Gastroesophageal sphincter (tissue), 4 donors: ENCODE results near the gene TNFRSF13B. TPM values are rescaled to one million over a fixed set of nuclear protein-coding genes. Genes with fewer than 3 reads are reported as not detected.
"Not testable (repeated sequence)": the region's sequence is repeated elsewhere in the genome, so short reads cannot be mapped to it uniquely, and the experiment has no call there.

ENCODE experiments used
- ATAC-seq: fragments of 150-250 bp; one replicate; pipeline ENCODE4 v1.9.1; 2016; ENCODE audit warnings: mild to moderate bottlenecking, moderate library complexity
- H3K27ac ChIP-seq, 4 donors: fragments of 200-600 bp; sonication (generic) in 3 of 4; 1 replicate in 3 of 4; 2 replicates in 1 of 4; pipeline ENCODE4 v1.5.1; 2016 to 2019
- H3K27me3 ChIP-seq: fragments of 200-600 bp; sonication (generic); one replicate; pipeline ENCODE4 v1.5.1; 2019
- H3K36me3 ChIP-seq, 2 donors: fragments of 200-600 bp; sonication (generic); one replicate each; pipeline ENCODE4 v1.5.1; 2019; ENCODE audit warnings: control low read depth in 1 of 2
- H3K4me1 ChIP-seq, 3 donors: fragments of 200-600 bp; sonication (generic); 1 replicate in 2 of 3; 2 replicates in 1 of 3; pipeline ENCODE4 v1.5.1; 2016 to 2019; ENCODE audit warnings: control low read depth in 2 of 3
- H3K4me3 ChIP-seq, 2 donors: fragments of 200-600 bp; sonication (generic); one replicate each; pipeline ENCODE4 v1.5.1; 2019; ENCODE audit warnings: mild to moderate bottlenecking in 1 of 2, moderate library complexity in 1 of 2
- H3K9me3 ChIP-seq, 3 donors: fragments of 200-600 bp; sonication (generic); one replicate each; pipeline ENCODE4 v1.5.1; 2017 to 2019; ENCODE audit warnings: control low read depth in 2 of 3
- CTCF ChIP-seq, 4 experiments: fragments of 200-600 bp in 2 of 4; fragments of 450-650 bp in 2 of 4; sonication (generic) in 1 of 4; IDR thresholded peaks; one replicate each; pipeline ENCODE4 v1.5.1; 2017 to 2019; ENCODE audit warnings: antibody characterized with exemption in 4 of 4, mild to moderate bottlenecking in 2 of 4, moderate library complexity in 2 of 4
- EP300 ChIP-seq: sonication (generic); formaldehyde crosslinking; IDR thresholded peaks from one replicate; pipeline ENCODE4 v1.6.1; 2017; ENCODE audit warnings: antibody characterized with exemption, mild to moderate bottlenecking
- POLR2A ChIP-seq, 2 donors: fragments of 450-650 bp; IDR thresholded peaks; one replicate each; pipeline ENCODE4 v1.6.1; 2017; ENCODE audit warnings: antibody characterized with exemption in 2 of 2, mild to moderate bottlenecking in 2 of 2, moderate library complexity in 1 of 2
- POLR2AphosphoS5 ChIP-seq: sonication (generic); formaldehyde crosslinking; IDR thresholded peaks from one replicate; pipeline ENCODE4 v1.6.1; 2017; ENCODE audit warnings: antibody characterized with exemption
- WGBS, 2 donors: methylation state at CpG; one replicate each; pipeline ENCODE4 v1.1.5; 2018; ENCODE audit warnings: low coverage in 1 of 2; 5-methylcytosine and 5-hydroxymethylcytosine counted together
- total RNA-seq, 4 donors: library from RNA; depleted of rRNA; stranded (reverse); fragments of >200 nt; gene quantifications; one replicate each; pipeline ENCODE4 v1.1.0, GENCODE V29; 2016

The TNFRSF13B gene
- total RNA-seq, 4 donors from 2014 or later, result 0.81 TPM; not detected in 3

GRCh38 chr17:16975744-16976625 is 4.1 kb upstream of the TNFRSF13B start:
- Histone ChIP-seq H3K27me3 (peaks cover 27% of the 10 kb centered on the region), H3K27ac (no peak overlapping the region), H3K9me3 (no peaks in the 10 kb centered on the region), H3K4me1 (no peaks in the 10 kb centered on the region), H3K4me3 (no peak overlapping the region), H3K36me3 (no peaks in the 10 kb centered on the region)
- 88 to 91% methylated on average over 10 of the region's 10 CpGs for WGBS, 2 donors
- no peak for ATAC-seq
- TF ChIP-seq CTCF (IDR thresholded peaks at IDR 0.05), result no peak
- TF ChIP-seq EP300, result no peak
- no peak for TF ChIP-seq POLR2A (IDR thresholded peaks at IDR 0.05)
- no peak for TF ChIP-seq POLR2AphosphoS5

GRCh38 chr17:16975277-16975651 is 3.3 kb upstream of the TNFRSF13B start:
- H3K9me3 ChIP-seq, result no peaks in the 10 kb centered on the region
- 82% methylated on average over 2 of the region's 2 CpGs; no CpG with 5 or more reads in 1 of the 2 donors for WGBS, 2 donors
- peaks cover 27% of the 10 kb centered on the region for H3K27me3 ChIP-seq
- ATAC-seq, result no peak
- no peak overlapping the region for H3K4me3 ChIP-seq
- H3K27ac ChIP-seq, result no peak overlapping the region
- no peaks in the 10 kb centered on the region for H3K36me3 ChIP-seq
- H3K4me1 ChIP-seq, result no peaks in the 10 kb centered on the region
- no peak for TF ChIP-seq CTCF (IDR thresholded peaks at IDR 0.05)
- no peak for TF ChIP-seq POLR2AphosphoS5
- TF ChIP-seq POLR2A (IDR thresholded peaks at IDR 0.05), result no peak
- no peak for TF ChIP-seq EP300

DNA sequence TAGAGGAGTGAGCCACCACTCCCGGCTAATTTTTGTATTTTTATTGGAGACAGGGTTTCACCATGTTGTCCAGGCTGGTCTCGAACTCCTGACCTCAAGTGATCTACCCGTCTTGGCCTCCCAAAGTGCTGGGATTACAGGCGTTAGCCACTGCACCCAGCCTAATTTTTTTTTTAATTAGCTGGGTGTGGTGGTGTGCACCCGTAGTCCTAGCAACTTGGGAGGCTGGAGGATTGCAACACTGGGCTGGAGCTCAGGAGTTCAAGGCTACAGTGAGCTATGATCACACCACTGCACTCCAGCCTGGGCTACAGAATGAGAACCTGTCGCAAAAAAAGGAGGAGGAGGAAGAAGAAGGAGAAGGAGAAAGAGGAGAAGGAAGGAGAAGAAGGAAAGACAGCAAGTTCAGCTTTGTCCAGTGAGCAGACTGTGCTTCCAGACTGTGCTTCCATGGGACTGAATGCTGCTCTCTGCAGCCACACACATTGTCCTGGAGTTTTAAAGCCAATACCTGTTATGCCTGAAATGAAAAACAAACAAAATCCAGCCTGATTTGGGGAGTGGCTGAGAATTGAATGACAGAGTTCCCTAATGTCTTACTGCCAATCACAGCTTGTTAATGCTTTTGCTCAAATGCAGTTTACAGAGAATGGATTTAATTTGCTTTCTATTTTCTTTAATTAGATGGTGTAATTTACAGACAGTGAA is 2.8 kb upstream of the TNFRSF13B start:
- Histone ChIP-seq H3K27ac (no peak overlapping the region), H3K4me3 (no peak overlapping the region), H3K9me3 (no peaks in the 10 kb centered on the region), H3K27me3 (peaks cover 27% of the 10 kb centered on the region), H3K36me3 (no peaks in the 10 kb centered on the region), H3K4me1 (no peaks in the 10 kb centered on the region)
- TF ChIP-seq CTCF (IDR thresholded peaks at IDR 0.05), result no peak
- no peak for TF ChIP-seq EP300
- no peak for TF ChIP-seq POLR2A (IDR thresholded peaks at IDR 0.05)
- no peak for TF ChIP-seq POLR2AphosphoS5
- WGBS, 2 donors, result 85% methylated on average over 5 of the region's 6 CpGs; no CpG with 5 or more reads in 1 of the 2 donors
- ATAC-seq, result no peak

- ATAC-seq, result no peak
- no peak overlapping the region for H3K4me3 ChIP-seq
- H3K36me3 ChIP-seq, result no peaks in the 10 kb centered on the region
- H3K9me3 ChIP-seq, result no peaks in the 10 kb centered on the region
- TF ChIP-seq POLR2AphosphoS5 (no peak), CTCF (IDR thresholded peaks at IDR 0.05) (no peak), POLR2A (IDR thresholded peaks at IDR 0.05) (no peak), EP300 (no peak)
- H3K27ac ChIP-seq, result no peak overlapping the region
- WGBS, 2 donors, result 77 to 90% methylated on average over 6 to 9 of the region's 13 CpGs
- no peaks in the 10 kb centered on the region for H3K4me1 ChIP-seq
- peaks cover 27% of the 10 kb centered on the region for H3K27me3 ChIP-seq
These were observed 2.0 kb upstream of the TNFRSF13B start for GRCh38 chr17:16973760-16974540.

- ATAC-seq, H3K27ac ChIP-seq, H3K36me3 ChIP-seq, H3K4me1 ChIP-seq, H3K9me3 ChIP-seq, H3K4me3 ChIP-seq: not testable (repeated sequence)
- peaks cover 27% of the 10 kb centered on the region for H3K27me3 ChIP-seq
- WGBS, 2 donors, result 43 to 56% methylated on average over 1 to 9 of the region's 10 CpGs
These were observed 1.1 kb upstream of the TNFRSF13B start for GRCh38 chr17:16973043-16973442.
